Endothelial cell of umbilical vein (primary cell): ENCODE measurements around the gene SLFN13. TPM values are rescaled to one million over a fixed set of nuclear protein-coding genes. Genes with fewer than 3 reads are reported as not detected.

Experiments
- BruUV-seq: library from RNA; stranded (reverse); fragments of 400-500 nt; replicated peaks from 2 replicates; lab custom pipeline; 2021; lab: Mats Ljungman, UMichigan
- CTCF ChIA-PET: fragments of 300-600, 350-600 bp; sonication (Branson Sonifier 250); formaldehyde crosslinking; loops from one replicate; lab custom pipeline; 2021; ENCODE audit warnings: antibody characterized with exemption, inconsistent platforms; lab: Charles Lee
- POLR2A ChIA-PET: fragments of 300-600, 350-600 bp; sonication (Branson Sonifier 250); formaldehyde crosslinking; loops from one replicate; lab custom pipeline; 2021; ENCODE audit warnings: antibody characterized with exemption, inconsistent platforms; lab: Charles Lee
- DNase-seq: peaks from one replicate; pipeline ENCODE4 v3.0.0-alpha.2; 2011; ENCODE audit warnings: low read depth, low spot score
- FAIRE-seq: peaks from 2 replicates; lab custom pipeline; 2011; peaks lifted over from hg19 to GRCh38; lab: Jason Lieb, UNC
- H2AFZ ChIP-seq: 2 replicates; pipeline ENCODE4 v1.6.0; 2012; ENCODE audit warnings: low read depth, low read length, control low read depth, inconsistent platforms
- H3K27ac ChIP-seq: 2 replicates; pipeline ENCODE4 v1.5.1; 2011; ENCODE audit warnings: low read depth, mild to moderate bottlenecking, control low read depth, low read length, moderate library complexity; ENCODE audit not compliant: insufficient read depth
- H3K27me3 ChIP-seq, 2 experiments: 2 replicates each; pipeline versions ENCODE4 v1.6.0 to v1.6.1; 2011; ENCODE audit warnings: low read length in 2 of 2, mixed read lengths in 1 of 2; ENCODE audit not compliant: control insufficient read depth in 2 of 2, insufficient read depth in 2 of 2
- H3K36me3 ChIP-seq, 2 experiments: 2 replicates in 1 of 2; 3 replicates in 1 of 2; pipeline ENCODE4 v1.5.1; 2011; ENCODE audit warnings: low read length in 2 of 2, mild to moderate bottlenecking in 1 of 2, moderate library complexity in 1 of 2; ENCODE audit not compliant: control insufficient read depth in 2 of 2, insufficient read depth in 2 of 2; ENCODE audit errors: extremely low read depth in 1 of 2
- H3K4me1 ChIP-seq: 3 replicates; pipeline ENCODE4 v1.5.1; 2011; ENCODE audit warnings: mild to moderate bottlenecking, low read length; ENCODE audit not compliant: control insufficient read depth, insufficient read depth; ENCODE audit errors: extremely low read depth
- H3K4me2 ChIP-seq: 2 replicates; pipeline ENCODE4 v1.6.1; 2011; ENCODE audit warnings: low read length, control low read depth, mixed read lengths; ENCODE audit not compliant: insufficient read depth
- H3K4me3 ChIP-seq, 3 experiments: fragments of 200-600 bp in 1 of 3; sonication (generic), shearing (Covaris generic) in 1 of 3; replicated peaks in 1 of 3; 2 replicates each; pipeline ENCODE4 v1.5.1; 2011 to 2016; ENCODE audit warnings: control low read depth in 3 of 3, low read length in 3 of 3, mild to moderate bottlenecking in 2 of 3, inconsistent platforms in 1 of 3, low read depth in 1 of 3, moderate library complexity in 1 of 3; ENCODE audit not compliant: insufficient read depth in 1 of 3
- H3K79me2 ChIP-seq: 2 replicates; pipeline ENCODE4 v1.6.0; 2012; ENCODE audit warnings: low read length, inconsistent platforms; ENCODE audit not compliant: control insufficient read depth, insufficient read depth
- H3K9ac ChIP-seq: replicated peaks from 2 replicates; pipeline ENCODE3; 2011; ENCODE audit warnings: low read length, control low read depth; ENCODE audit not compliant: insufficient read depth; ENCODE audit errors: extremely low read depth
- H3K9me1 ChIP-seq: replicated peaks from 3 replicates; pipeline ENCODE4 v1.6.0; 2011; ENCODE audit warnings: mild to moderate bottlenecking, low read length; ENCODE audit not compliant: control insufficient read depth, insufficient read depth; ENCODE audit errors: extremely low read depth
- H3K9me3 ChIP-seq: replicated peaks from 2 replicates; pipeline ENCODE4 v1.5.1; 2012; ENCODE audit warnings: low read length, inconsistent platforms; ENCODE audit not compliant: control insufficient read depth, insufficient read depth
- H4K20me1 ChIP-seq: replicated peaks from 2 replicates; pipeline ENCODE3; 2011; ENCODE audit warnings: mild to moderate bottlenecking, low read length; ENCODE audit not compliant: control insufficient read depth, insufficient read depth; ENCODE audit errors: extremely low read depth
- CTCF ChIP-seq, 2 donors: IDR thresholded peaks; 1 replicate in 1 of 2; 2 replicates in 1 of 2; pipeline ENCODE4 v1.5.1; 2011; ENCODE audit warnings: low read length in 2 of 2, mild to moderate bottlenecking in 2 of 2, moderate library complexity in 2 of 2, control low read depth in 1 of 2, inconsistent platforms in 1 of 2, low read depth in 1 of 2; ENCODE audit not compliant: insufficient read depth in 1 of 2; ENCODE audit errors: extremely low read depth in 1 of 2
- EZH2 ChIP-seq: IDR thresholded peaks from 2 replicates; pipeline ENCODE4 v1.6.1; 2012; ENCODE audit warnings: borderline replicate concordance, low read depth, mild to moderate bottlenecking, moderate library complexity, low read length, inconsistent platforms; ENCODE audit not compliant: severe bottlenecking
- FOS ChIP-seq: IDR thresholded peaks from 2 replicates; pipeline ENCODE4 v1.6.1; 2011; ENCODE audit warnings: mild to moderate bottlenecking, low read length, moderate library complexity, borderline replicate concordance; ENCODE audit not compliant: insufficient read depth
- GATA2 ChIP-seq: IDR thresholded peaks from 2 replicates; pipeline ENCODE4 v1.7.0; 2011; ENCODE audit warnings: low read depth, mild to moderate bottlenecking, moderate library complexity, mixed read lengths, low read length; ENCODE audit not compliant: insufficient read length, insufficient read depth
- JUN ChIP-seq: IDR thresholded peaks from 2 replicates; pipeline ENCODE4 v1.6.1; 2011; ENCODE audit warnings: borderline replicate concordance, low read depth; ENCODE audit not compliant: insufficient read length, insufficient read depth
- MYC ChIP-seq: IDR thresholded peaks from one replicate; pipeline ENCODE4 v1.6.1; 2011; ENCODE audit warnings: mild to moderate bottlenecking, low read depth, low read length
- POLR2A ChIP-seq: IDR thresholded peaks from 2 replicates; pipeline ENCODE4 v1.6.1; 2012; ENCODE audit warnings: low read depth, mild to moderate bottlenecking, control low read depth, low read length
- POLR2AphosphoS5 ChIP-seq: IDR thresholded peaks from 2 replicates; pipeline ENCODE4 v1.6.1; 2012; ENCODE audit warnings: low read depth, mild to moderate bottlenecking, control low read depth, low read length, moderate library complexity; ENCODE audit not compliant: insufficient read depth
- dilution Hi-C: fragments of 300-500 bp; cut with MboI; formaldehyde crosslinking; loops from one replicate; pipeline ENCODE4 v1.15.0; 2019; ENCODE audit warnings: low sequenced_read_pairs; ENCODE audit not compliant: extremely low pct_ligation_motif_present
- intact Hi-C: fragments of 100-400 bp; cut with micrococcal nuclease; formaldehyde crosslinking; loops from one replicate; pipeline ENCODE4 v1.10.0; 2022
- polyA plus RNA-seq, 4 experiments: library from polyadenylated mRNA; depleted of rRNA in 3 of 4; stranded (reverse) in 3 of 4; unstranded in 1 of 4; fragments of >200 nt; gene quantifications; 2 replicates each; pipeline versions ENCODE4 v1.2.1 to v1.2.3, GENCODE V29; 2011 to 2012; ENCODE audit warnings: missing spikeins in 1 of 4
- total RNA-seq: library from RNA; stranded (reverse); gene quantifications from 2 replicates; pipeline ENCODE4 v1.2.3, GENCODE V29; 2021
- TF ChIP-seq, protein P1 (sequence below): IDR thresholded peaks from 2 replicates; pipeline ENCODE4 v1.6.1; 2011; ENCODE audit not compliant: insufficient read depth, insufficient read length

Gene SLFN13
- total and polyA plus RNA-seq, 2 donors (not counting 3 experiments of a cell fraction or from before 2014, with no cell fraction given) = 2.3 to 13.7 TPM

DNA sequence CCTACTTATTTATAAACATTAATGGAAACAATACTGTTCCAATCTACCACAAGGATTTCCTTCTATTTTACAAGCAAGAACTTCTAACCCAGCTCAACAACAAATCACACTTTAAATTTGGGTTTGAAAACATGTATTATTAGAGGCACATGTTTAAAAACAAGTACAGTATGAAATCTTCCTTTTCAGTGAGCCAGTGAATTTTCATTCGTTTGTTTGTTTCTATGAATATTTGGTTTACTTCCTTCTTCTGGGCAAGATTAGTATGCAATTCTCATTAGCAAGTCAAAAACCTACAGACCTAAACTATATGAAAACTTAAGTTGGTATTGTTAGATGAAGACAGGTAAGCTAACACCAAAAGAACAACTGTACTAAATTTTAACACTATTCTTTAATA, 42.0 kb downstream of the SLFN13 start:
- Histone ChIP-seq H3K4me2 (no peak overlapping the region), H3K9ac (no peak overlapping the region), H3K4me3 (no peak overlapping the region), H4K20me1 (no peaks in the 10 kb centered on the region), H3K27me3 (no peaks in the 10 kb centered on the region), H3K9me3 (no peaks in the 10 kb centered on the region), H3K4me1 (no peaks in the 10 kb centered on the region), H3K27ac (no peak overlapping the region), H3K79me2 (no peaks in the 10 kb centered on the region), H2AFZ (no peak overlapping the region), H3K36me3 (peaks cover 14 to 23% of the 10 kb centered on the region in 2 experiments), H3K9me1 (no peaks in the 10 kb centered on the region)
- intact Hi-C loops (no loop called here), dilution Hi-C loops (no loop called here)
- no TSS peak for BruUV-seq
- DNase-seq (no peak), FAIRE-seq (no peak)
- TF ChIP-seq GATA2 = no peak
- no peak for TF ChIP-seq MYC
- TF ChIP-seq FOS = no peak
- no peak for TF ChIP-seq JUN
- TF ChIP-seq EZH2 = no peak
- no peak for TF ChIP-seq POLR2AphosphoS5
- TF ChIP-seq POLR2A = no peak
- TF ChIP-seq, protein P1, sequence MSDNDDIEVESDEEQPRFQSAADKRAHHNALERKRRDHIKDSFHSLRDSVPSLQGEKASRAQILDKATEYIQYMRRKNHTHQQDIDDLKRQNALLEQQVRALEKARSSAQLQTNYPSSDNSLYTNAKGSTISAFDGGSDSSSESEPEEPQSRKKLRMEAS = no peak
- TF ChIP-seq CTCF (IDR thresholded peaks at IDR 0.05; ENCODE audit: extremely low read depth in 1 of 2, insufficient read depth in 1 of 2, low read depth in 1 of 2, low read length in 2 of 2) = no peak
- CTCF ChIA-PET = no interaction called here
- POLR2A ChIA-PET = no interaction called here
